Fibroblast of villous mesenchyme (primary cell): ENCODE data around the gene LRIT1. TPM values are rescaled to one million over a fixed set of nuclear protein-coding genes. Genes with fewer than 3 reads are reported as not detected.

Source experiments
- DNase-seq: peaks from one replicate; pipeline ENCODE4 v3.0.0-alpha.2; 2010; ENCODE audit warnings: low read depth
- H3K4me3 ChIP-seq: 2 replicates; pipeline ENCODE4 v1.5.1; 2011; ENCODE audit warnings: low read depth, mild to moderate bottlenecking, low read length
- CTCF ChIP-seq: IDR thresholded peaks from 2 replicates; pipeline ENCODE4 v1.5.1; 2012; ENCODE audit warnings: low read depth, mild to moderate bottlenecking, low read length; ENCODE audit not compliant: insufficient read depth
- total RNA-seq: library from RNA; depleted of rRNA; stranded (reverse); fragments of >200 nt; gene quantifications from 2 replicates; pipeline ENCODE4 v1.2.3, GENCODE V29; 2012

Gene LRIT1
- total RNA-seq, 1 donor: not detected

GRCh38 chr10:84270708-84271107, 29.4 kb upstream of the LRIT1 start:
- TF ChIP-seq CTCF: no peak
- no peak overlapping the region for H3K4me3 ChIP-seq
- no peak for DNase-seq

DNA sequence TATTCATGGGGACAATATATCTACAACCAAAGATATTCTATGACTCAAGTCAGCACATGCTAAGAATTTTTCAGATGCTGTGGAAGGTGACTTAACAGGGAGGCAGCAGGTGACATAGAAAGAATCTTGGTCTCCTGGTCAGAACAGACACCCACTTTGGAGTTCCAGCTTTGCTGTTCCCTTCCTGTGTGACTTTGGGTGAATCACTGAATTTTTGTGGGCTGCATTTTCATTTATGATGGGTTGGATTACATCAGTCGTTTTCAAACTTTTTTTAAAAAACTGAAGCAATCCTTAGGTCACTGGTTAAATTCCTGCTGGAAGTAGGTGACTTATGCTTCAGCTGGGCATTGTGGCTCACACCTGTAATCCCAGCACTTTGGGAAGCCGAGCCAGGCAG, 28.4 kb upstream of the LRIT1 start:
- H3K4me3 ChIP-seq: no peak overlapping the region
- no peak for TF ChIP-seq CTCF
- DNase-seq: peak; percentile 60

- no peak for DNase-seq
- no peak overlapping the region for H3K4me3 ChIP-seq
- TF ChIP-seq CTCF: no peak
These were observed 27.8 kb upstream of the LRIT1 start for GRCh38 chr10:84269162-84269561.

DNA sequence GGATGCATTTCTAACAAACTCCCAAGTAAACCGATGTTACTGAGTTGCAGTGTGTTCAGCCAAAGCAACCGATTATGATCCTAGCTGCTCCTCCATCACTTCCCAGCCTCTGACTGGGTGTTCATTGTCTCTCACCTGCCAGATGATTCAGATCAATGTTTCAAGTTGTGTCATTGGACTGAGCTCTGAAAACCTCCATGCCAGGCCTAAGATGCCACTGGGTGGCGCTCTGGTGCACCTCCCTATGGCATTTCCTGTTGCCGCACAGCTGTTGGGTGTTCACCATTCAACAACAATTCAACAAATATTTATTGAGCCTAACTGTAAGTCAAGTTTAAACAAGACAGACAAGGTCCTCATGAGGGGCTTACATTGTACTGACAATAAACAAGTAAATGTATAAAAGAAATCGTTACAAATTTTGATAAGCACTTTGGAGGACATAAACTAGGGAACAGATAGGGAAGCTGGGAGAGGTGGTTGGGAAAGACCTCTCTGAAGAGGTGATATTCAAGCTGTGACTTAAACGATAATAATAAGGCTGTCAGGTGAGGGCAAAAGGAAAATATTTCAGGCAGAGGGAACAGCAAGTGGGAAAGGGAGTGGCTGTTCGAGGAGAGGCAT, 26.3 kb upstream of the LRIT1 start:
- H3K4me3 ChIP-seq: no peak overlapping the region
- DNase-seq: peak; percentile 37
- peak; percentile 72 for TF ChIP-seq CTCF

DNA sequence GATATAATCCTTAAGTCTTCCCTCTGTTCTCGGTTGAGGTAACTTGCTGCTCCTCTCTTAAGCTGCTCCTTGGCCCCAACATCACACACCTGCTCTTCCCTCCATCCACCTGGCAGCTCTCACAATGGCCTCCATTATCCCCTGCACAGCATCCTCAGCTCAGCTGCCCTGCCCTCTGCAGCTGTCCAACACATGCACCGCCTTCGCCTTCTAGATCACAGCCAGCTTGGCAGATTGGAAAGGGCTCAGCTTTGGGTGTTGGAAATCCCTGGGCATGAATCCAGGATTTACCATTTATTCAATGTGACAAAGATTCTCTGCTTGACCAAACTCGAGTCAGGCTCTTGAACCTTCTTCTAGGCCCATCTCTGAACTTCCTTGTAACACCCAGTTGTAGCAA, 24.1 kb upstream of the LRIT1 start:
- DNase-seq: no peak

DNA sequence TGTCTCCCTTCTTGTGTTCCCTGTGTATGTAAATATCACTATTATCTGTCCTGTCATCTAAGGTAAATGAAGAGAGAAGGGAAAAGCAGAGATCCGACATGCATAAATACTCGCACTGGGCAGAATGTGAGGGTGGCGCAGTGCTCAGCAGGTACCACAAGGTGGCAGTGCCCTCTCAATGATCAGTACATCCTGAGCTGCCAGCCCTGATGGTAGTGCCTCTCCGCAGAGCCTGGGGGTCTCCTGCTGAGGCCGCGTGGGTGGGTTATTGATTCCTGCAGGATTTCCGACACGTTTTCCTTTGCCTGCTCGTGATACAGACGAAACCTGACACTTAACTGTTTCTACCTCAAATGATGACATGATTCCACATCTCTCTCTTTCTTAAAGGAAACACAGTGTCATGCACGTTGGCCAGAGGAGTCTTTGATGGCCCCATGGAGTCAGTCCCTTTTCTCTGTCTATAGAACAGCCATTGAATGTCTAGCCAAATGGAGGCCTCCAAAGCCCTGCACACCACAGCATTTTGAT, 23.3 kb upstream of the LRIT1 start:
- TF ChIP-seq CTCF: peak; percentile 97
- peak; percentile 47 for DNase-seq
- H3K4me3 ChIP-seq: no peak overlapping the region

More for the DNA sequence above, 24.1 kb upstream of the LRIT1 start:
- no peak overlapping the region for H3K4me3 ChIP-seq
- no peak for TF ChIP-seq CTCF

DNA sequence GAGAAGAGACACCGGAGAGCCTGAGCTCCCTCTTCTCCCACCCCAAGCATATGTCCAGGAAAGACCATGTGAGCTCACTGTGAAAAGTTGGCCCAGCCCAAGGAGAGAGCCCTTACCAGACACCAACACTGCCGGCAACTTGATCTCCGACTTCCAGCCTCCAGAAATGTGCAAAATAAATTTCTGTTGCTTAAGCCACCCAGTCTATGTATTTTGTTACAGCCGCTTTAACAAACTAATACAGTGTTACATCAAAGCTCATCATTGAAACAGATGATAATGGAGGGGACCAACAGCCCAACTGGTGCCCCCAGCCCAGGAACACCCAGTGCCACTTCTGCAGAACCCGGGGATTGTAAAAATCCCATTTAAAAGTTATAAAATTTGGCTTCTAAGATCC, 22.4 kb upstream of the LRIT1 start:
- no peak overlapping the region for H3K4me3 ChIP-seq
- TF ChIP-seq CTCF: no peak
- no peak for DNase-seq
